MM.1S (cell line): ENCODE data around the gene TAOK1.

ENCODE experiments used
- DNase-seq: peaks from one replicate; pipeline ENCODE4 v3.0.0-alpha.2; 2015
- H2AFZ ChIP-seq: fragments of 300-600 bp; sonication (generic); 2 replicates; pipeline ENCODE4 v1.6.0; 2016; ENCODE audit warnings: antibody characterized with exemption, low read length
- H3F3A ChIP-seq: fragments of 300-600 bp; sonication (generic); 2 replicates; pipeline ENCODE4 v1.6.1; 2016; ENCODE audit warnings: mild to moderate bottlenecking, antibody characterized with exemption, low read length, moderate library complexity, mixed read lengths; ENCODE audit not compliant: insufficient read depth
- H3K27ac ChIP-seq: fragments of 300-600 bp; sonication (generic); 2 replicates; pipeline ENCODE4 v1.5.1; 2016; ENCODE audit warnings: mild to moderate bottlenecking, low read length
- H3K27me3 ChIP-seq: fragments of 300-600 bp; sonication (generic); replicated peaks from 2 replicates; pipeline ENCODE4 v1.6.0; 2016; ENCODE audit warnings: low read length; ENCODE audit not compliant: insufficient read depth
- H3K36me3 ChIP-seq: fragments of 300-600 bp; sonication (generic); replicated peaks from 2 replicates; pipeline ENCODE4 v1.6.1; 2016; ENCODE audit warnings: mild to moderate bottlenecking, low read length, mixed read lengths; ENCODE audit not compliant: insufficient read depth
- H3K4me1 ChIP-seq: fragments of 300-600 bp; sonication (generic); 2 replicates; pipeline ENCODE4 v1.6.1; 2016; ENCODE audit warnings: low read length, mixed read lengths
- H3K4me2 ChIP-seq: fragments of 300-600 bp; sonication (generic); 2 replicates; pipeline ENCODE4 v1.6.0; 2016; ENCODE audit warnings: low read depth, low read length
- H3K4me3 ChIP-seq: fragments of 300-600 bp; sonication (generic); 2 replicates; pipeline ENCODE4 v1.5.1; 2016; ENCODE audit warnings: low read length, mixed read lengths
- H3K79me2 ChIP-seq: fragments of 300-600 bp; sonication (generic); 2 replicates; pipeline ENCODE4 v1.6.1; 2016; ENCODE audit warnings: mixed run types, low read length, mixed read lengths
- H3K9ac ChIP-seq: fragments of 300-600 bp; sonication (generic); 2 replicates; pipeline ENCODE4 v1.6.1; 2016; ENCODE audit warnings: low read length, mixed read lengths
- H3K9me2 ChIP-seq: fragments of 300-600 bp; sonication (generic); replicated peaks from 2 replicates; pipeline ENCODE4 v1.6.1; 2016; ENCODE audit warnings: mild to moderate bottlenecking, low read length, mixed read lengths; ENCODE audit not compliant: insufficient read depth
- H3K9me3 ChIP-seq: fragments of 300-600 bp; sonication (generic); replicated peaks from 2 replicates; pipeline ENCODE4 v1.6.1; 2016; ENCODE audit warnings: mild to moderate bottlenecking, low read length, mixed read lengths; ENCODE audit not compliant: insufficient read depth
- H4K20me1 ChIP-seq: fragments of 300-600 bp; sonication (generic); 2 replicates; pipeline ENCODE4 v1.6.1; 2016; ENCODE audit warnings: mild to moderate bottlenecking, low read length, moderate library complexity, mixed read lengths; ENCODE audit not compliant: insufficient read depth
- CTCF ChIP-seq: fragments of 300-600 bp; sonication (generic); IDR thresholded peaks from 2 replicates; pipeline ENCODE4 v1.5.1; 2016; ENCODE audit warnings: antibody characterized with exemption, low read length, mixed read lengths
- EZH2 ChIP-seq: fragments of 300-600 bp; sonication (generic); optimal IDR thresholded peaks from 2 replicates; pipeline ENCODE3; 2017; ENCODE audit warnings: low read depth, mild to moderate bottlenecking, antibody characterized with exemption, low read length, mixed read lengths
- EZH2phosphoT487 ChIP-seq: fragments of 300-600 bp; sonication (generic); IDR thresholded peaks from 2 replicates; pipeline ENCODE4 v1.6.1; 2018; ENCODE audit warnings: antibody characterized with exemption, low read length

Gene TAOK1

GRCh38 chr17:29574732-29575510 is 184.8 kb downstream of the TAOK1 start:
- DNase-seq: no peak
- Histone ChIP-seq H3K4me3 (no peak overlapping the region), H2AFZ (no peak overlapping the region), H3K79me2 (no peaks in the 10 kb centered on the region), H3F3A (no peaks in the 10 kb centered on the region), H3K4me2 (no peak overlapping the region), H3K36me3 (no peaks in the 10 kb centered on the region), H3K27me3 (no peaks in the 10 kb centered on the region), H3K9ac (no peak overlapping the region), H3K9me3 (no peaks in the 10 kb centered on the region), H3K4me1 (no peaks in the 10 kb centered on the region), H3K27ac (no peak overlapping the region), H3K9me2 (no peaks in the 10 kb centered on the region), H4K20me1 (no peaks in the 10 kb centered on the region)
- TF ChIP-seq EZH2phosphoT487 (no peak), CTCF (no peak), EZH2 (no peak)

DNA sequence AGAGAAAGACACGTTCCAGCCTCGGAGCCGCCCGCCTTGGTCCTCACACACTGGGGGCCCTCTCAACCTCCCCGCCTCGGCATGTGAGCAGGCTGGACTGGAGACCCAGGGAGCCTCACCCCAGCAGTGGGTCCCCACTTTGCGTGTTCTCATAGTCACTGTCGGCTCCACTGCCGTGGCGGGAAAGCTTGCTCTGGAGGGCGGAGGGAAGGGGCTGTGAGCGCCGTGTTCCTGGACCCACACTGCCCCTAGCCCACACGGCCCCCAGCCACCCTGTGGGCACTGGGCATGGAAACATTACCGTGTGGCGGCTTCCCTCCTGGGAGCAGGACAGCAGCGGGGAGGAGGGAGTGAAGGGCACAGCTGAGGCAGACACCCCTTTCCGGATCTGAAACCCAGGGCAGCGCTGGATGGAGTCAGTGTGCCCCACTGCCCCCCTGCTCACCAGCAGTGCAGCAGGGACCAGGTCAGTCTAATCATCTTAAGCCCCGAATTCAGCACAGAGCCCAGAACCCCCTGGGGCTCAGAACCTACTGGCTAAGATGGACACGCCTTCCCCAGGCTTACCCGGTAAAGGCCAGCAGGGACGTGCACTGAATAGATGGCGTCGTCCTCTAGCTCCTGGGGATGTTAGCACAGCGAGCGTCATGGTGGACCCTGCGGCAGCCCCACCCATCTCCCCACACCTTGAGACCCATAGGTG is 185.5 kb downstream of the TAOK1 start:
- peaks cover 3% of the 10 kb centered on the region; the same call in 1 of the 2 replicates for H3K4me1 ChIP-seq
- H3K4me3 ChIP-seq: no peak overlapping the region
- H3F3A ChIP-seq: no peaks in the 10 kb centered on the region
- no peaks in the 10 kb centered on the region for H3K9me2 ChIP-seq
- no peak for TF ChIP-seq EZH2phosphoT487
- no peak for TF ChIP-seq CTCF
- TF ChIP-seq EZH2: no peak
- no peaks in the 10 kb centered on the region for H3K79me2 ChIP-seq
- H3K36me3 ChIP-seq: no peaks in the 10 kb centered on the region
- no peak overlapping the region for H3K4me2 ChIP-seq
- H3K27me3 ChIP-seq: no peaks in the 10 kb centered on the region
- H3K9ac ChIP-seq: no peak overlapping the region
- no peak for DNase-seq
- no peak overlapping the region for H3K27ac ChIP-seq
- H4K20me1 ChIP-seq: no peaks in the 10 kb centered on the region
- H3K9me3 ChIP-seq: no peaks in the 10 kb centered on the region
- H2AFZ ChIP-seq: no peak overlapping the region

GRCh38 chr17:29576214-29577000 is 186.2 kb downstream of the TAOK1 start:
- no peaks in the 10 kb centered on the region for H4K20me1 ChIP-seq
- peaks cover 8% of the 10 kb centered on the region; the same call in 1 of the 2 replicates for H3K4me1 ChIP-seq
- no peaks in the 10 kb centered on the region for H3K36me3 ChIP-seq
- H3K9ac ChIP-seq: no peak overlapping the region
- no peaks in the 10 kb centered on the region for H3F3A ChIP-seq
- H2AFZ ChIP-seq: no peak overlapping the region
- H3K27me3 ChIP-seq: no peaks in the 10 kb centered on the region
- H3K4me2 ChIP-seq: no peak overlapping the region
- no peak overlapping the region for H3K27ac ChIP-seq
- DNase-seq: no peak
- H3K9me3 ChIP-seq: no peaks in the 10 kb centered on the region
- H3K4me3 ChIP-seq: no peak overlapping the region
- TF ChIP-seq EZH2: no peak
- TF ChIP-seq EZH2phosphoT487: no peak
- TF ChIP-seq CTCF: no peak
- no peaks in the 10 kb centered on the region; the same call in 1 of the 2 replicates for H3K79me2 ChIP-seq
- no peaks in the 10 kb centered on the region for H3K9me2 ChIP-seq
